Measurements from ENCODE around the gene ANAPC5.

- TF ChIP-seq, protein P1, sequence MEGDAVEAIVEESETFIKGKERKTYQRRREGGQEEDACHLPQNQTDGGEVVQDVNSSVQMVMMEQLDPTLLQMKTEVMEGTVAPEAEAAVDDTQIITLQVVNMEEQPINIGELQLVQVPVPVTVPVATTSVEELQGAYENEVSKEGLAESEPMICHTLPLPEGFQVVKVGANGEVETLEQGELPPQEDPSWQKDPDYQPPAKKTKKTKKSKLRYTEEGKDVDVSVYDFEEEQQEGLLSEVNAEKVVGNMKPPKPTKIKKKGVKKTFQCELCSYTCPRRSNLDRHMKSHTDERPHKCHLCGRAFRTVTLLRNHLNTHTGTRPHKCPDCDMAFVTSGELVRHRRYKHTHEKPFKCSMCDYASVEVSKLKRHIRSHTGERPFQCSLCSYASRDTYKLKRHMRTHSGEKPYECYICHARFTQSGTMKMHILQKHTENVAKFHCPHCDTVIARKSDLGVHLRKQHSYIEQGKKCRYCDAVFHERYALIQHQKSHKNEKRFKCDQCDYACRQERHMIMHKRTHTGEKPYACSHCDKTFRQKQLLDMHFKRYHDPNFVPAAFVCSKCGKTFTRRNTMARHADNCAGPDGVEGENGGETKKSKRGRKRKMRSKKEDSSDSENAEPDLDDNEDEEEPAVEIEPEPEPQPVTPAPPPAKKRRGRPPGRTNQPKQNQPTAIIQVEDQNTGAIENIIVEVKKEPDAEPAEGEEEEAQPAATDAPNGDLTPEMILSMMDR (IDR thresholded peaks at IDR 0.05) = no peak
- TF ChIP-seq POLR2A (IDR thresholded peaks at IDR 0.05) = no peak
Observed at GRCh38 chr12:121323908-121324307, 28.3 kb downstream of the ANAPC5 start.

Measured in esophagus squamous epithelium (tissue), 4 donors.